NOMO-1 treated with dmso at 0.1 percent for 144 hours (cell line): ENCODE measurements around the gene P2RX5.
A peak's percentile ranks its signal among the peaks of the same experiment; 100 is the strongest.
"Not testable (repeated sequence)": the region's sequence is repeated elsewhere in the genome, so short reads cannot be mapped to it uniquely, and the experiment has no call there.

Source experiments
- DNase-seq: peaks from one replicate; lab custom pipeline; 2025; ENCODE audit not compliant: unreplicated experiment; lab: John Stamatoyannopoulos, UW

The P2RX5 gene

GRCh38 chr17:3715296-3715695, 19.3 kb upstream of the P2RX5 start:
- no peak for DNase-seq

GRCh38 chr17:3712811-3713463, 17.0 kb upstream of the P2RX5 start:
- no peak for DNase-seq

GRCh38 chr17:3710951-3711383, 15.0 kb upstream of the P2RX5 start:
- DNase-seq, result peak; percentile 82

- no peak for DNase-seq
Measured at GRCh38 chr17:3708366-3708765, 12.4 kb upstream of the P2RX5 start.

GRCh38 chr17:3705718-3705984, 9.7 kb upstream of the P2RX5 start:
- not testable (repeated sequence) for DNase-seq

GRCh38 chr17:3704931-3705717, 9.2 kb upstream of the P2RX5 start:
- DNase-seq, result no peak

- not testable (repeated sequence) for DNase-seq
Measured at GRCh38 chr17:3702041-3702539, 6.1 kb upstream of the P2RX5 start.

GRCh38 chr17:3699951-3700350, 4.0 kb upstream of the P2RX5 start:
- no peak for DNase-seq

- no peak for DNase-seq
Measured at GRCh38 chr17:3698139-3698538, 2.2 kb upstream of the P2RX5 start.

- no peak for DNase-seq
Measured at GRCh38 chr17:3697103-3697476, 1.1 kb upstream of the P2RX5 start.

- DNase-seq, result no peak
Measured at GRCh38 chr17:3695129-3695722, 729 bp downstream of the P2RX5 start.

GRCh38 chr17:3693829-3694231, 2.1 kb downstream of the P2RX5 start:
- no peak for DNase-seq

- DNase-seq, result no peak
Measured at GRCh38 chr17:3693141-3693540, 2.8 kb downstream of the P2RX5 start.

- no peak for DNase-seq
Measured at GRCh38 chr17:3692346-3692745, 3.6 kb downstream of the P2RX5 start.

GRCh38 chr17:3691617-3692067, 4.3 kb downstream of the P2RX5 start:
- DNase-seq, result no peak

GRCh38 chr17:3690094-3690715, 5.8 kb downstream of the P2RX5 start:
- no peak for DNase-seq

- DNase-seq, result no peak
Measured at GRCh38 chr17:3689262-3690093, 6.5 kb downstream of the P2RX5 start.

- no peak for DNase-seq
Measured at GRCh38 chr17:3688852-3689261, 7.1 kb downstream of the P2RX5 start.

GRCh38 chr17:3688027-3688553, 7.9 kb downstream of the P2RX5 start:
- DNase-seq, result no peak

- no peak for DNase-seq
Measured at GRCh38 chr17:3685174-3685573, 10.8 kb downstream of the P2RX5 start.
